GM21786 (cell line): ENCODE measurements around the gene IFT57.

Experiments
- ATAC-seq: cut with Tn5 transposase; IDR thresholded peaks from one replicate; pipeline ENCODE4 v1.9.1; 2021; ENCODE audit not compliant: unreplicated experiment

Gene IFT57

GRCh38 chr3:108219336-108219735 lies 2.9 kb downstream of the IFT57 start:
- peak; percentile 17 for ATAC-seq

- ATAC-seq, result no peak
These were observed 3.4 kb downstream of the IFT57 start for GRCh38 chr3:108218811-108219210.

GRCh38 chr3:108215871-108216270 lies 6.4 kb downstream of the IFT57 start:
- ATAC-seq, result no peak

- ATAC-seq, result no peak
These were observed 12.6 kb downstream of the IFT57 start for GRCh38 chr3:108209579-108209978.

- ATAC-seq, result peak; percentile 98
These were observed 13.4 kb downstream of the IFT57 start for GRCh38 chr3:108208831-108209230.

- no peak for ATAC-seq
These were observed 19.4 kb downstream of the IFT57 start for GRCh38 chr3:108202834-108203233.

GRCh38 chr3:108202080-108202479 lies 20.1 kb downstream of the IFT57 start:
- peak; percentile 43 for ATAC-seq

- ATAC-seq, result no peak
These were observed 21.0 kb downstream of the IFT57 start for GRCh38 chr3:108201258-108201657.

- ATAC-seq, result no peak
These were observed 21.6 kb downstream of the IFT57 start for GRCh38 chr3:108200578-108200977.

- no peak for ATAC-seq
These were observed 22.2 kb downstream of the IFT57 start for GRCh38 chr3:108200024-108200423.

GRCh38 chr3:108191394-108191793 lies 30.8 kb downstream of the IFT57 start:
- ATAC-seq, result no peak

GRCh38 chr3:108190346-108190745 lies 31.9 kb downstream of the IFT57 start:
- ATAC-seq, result no peak

- ATAC-seq, result no peak
These were observed 32.8 kb downstream of the IFT57 start for GRCh38 chr3:108189440-108189839.

- ATAC-seq, result no peak
These were observed 36.7 kb downstream of the IFT57 start for GRCh38 chr3:108185536-108185935.

GRCh38 chr3:108184824-108185223 lies 37.4 kb downstream of the IFT57 start:
- ATAC-seq, result no peak

GRCh38 chr3:108183971-108184370 lies 38.3 kb downstream of the IFT57 start:
- no peak for ATAC-seq

- ATAC-seq, result no peak
These were observed 39.0 kb downstream of the IFT57 start for GRCh38 chr3:108183181-108183580.

GRCh38 chr3:108182339-108182738 lies 39.9 kb downstream of the IFT57 start:
- ATAC-seq, result no peak

- ATAC-seq, result no peak
These were observed 41.1 kb downstream of the IFT57 start for GRCh38 chr3:108181172-108181571.

- no peak for ATAC-seq
These were observed 42.0 kb downstream of the IFT57 start for GRCh38 chr3:108180194-108180593.

GRCh38 chr3:108178676-108179075 lies 43.5 kb downstream of the IFT57 start:
- ATAC-seq, result no peak

GRCh38 chr3:108177536-108177935 lies 44.7 kb downstream of the IFT57 start:
- ATAC-seq, result no peak

GRCh38 chr3:108175352-108175751 lies 46.9 kb downstream of the IFT57 start:
- no peak for ATAC-seq

- no peak for ATAC-seq
These were observed 51.1 kb downstream of the IFT57 start for GRCh38 chr3:108171106-108171505.
